ENCODE data around the gene GPC3.

The GPC3 gene

GRCh38 chrX:133586443-133586842, 399.0 kb downstream of the GPC3 start:
- H3K4me1 ChIP-seq (ENCODE audit: control insufficient read depth, insufficient read depth, low read length, unreplicated experiment) = no peaks in the 10 kb centered on the region
- H3K36me3 ChIP-seq (ENCODE audit: insufficient read depth, low read length) = no peaks in the 10 kb centered on the region
- no peak overlapping the region for H3K4me3 ChIP-seq (ENCODE audit: low read depth, low read length)
- no peak overlapping the region for H2AFZ ChIP-seq (ENCODE audit: low read length, unreplicated experiment)
- H3K79me2 ChIP-seq (ENCODE audit: control insufficient read depth, insufficient read depth, low read length, unreplicated experiment) = no peaks in the 10 kb centered on the region
- H3K27ac ChIP-seq (ENCODE audit: low read depth, low read length) = no peak overlapping the region
- no peaks in the 10 kb centered on the region for H3K27me3 ChIP-seq (ENCODE audit: insufficient read depth, low read length)

GRCh38 chrX:133583825-133584224, 401.6 kb downstream of the GPC3 start:
- Histone ChIP-seq H3K79me2 (ENCODE audit: control insufficient read depth, insufficient read depth, low read length, unreplicated experiment) (no peaks in the 10 kb centered on the region), H3K27me3 (ENCODE audit: insufficient read depth, low read length) (no peaks in the 10 kb centered on the region), H2AFZ (ENCODE audit: low read length, unreplicated experiment) (no peak overlapping the region), H3K4me1 (ENCODE audit: control insufficient read depth, insufficient read depth, low read length, unreplicated experiment) (no peaks in the 10 kb centered on the region), H3K4me3 (ENCODE audit: low read depth, low read length) (no peak overlapping the region), H3K27ac (ENCODE audit: low read depth, low read length) (no peak overlapping the region), H3K36me3 (ENCODE audit: insufficient read depth, low read length) (no peaks in the 10 kb centered on the region)

- Histone ChIP-seq H3K27me3 (ENCODE audit: insufficient read depth, low read length) (no peaks in the 10 kb centered on the region), H3K36me3 (ENCODE audit: insufficient read depth, low read length) (no peaks in the 10 kb centered on the region), H2AFZ (ENCODE audit: low read length, unreplicated experiment) (no peak overlapping the region), H3K79me2 (ENCODE audit: control insufficient read depth, insufficient read depth, low read length, unreplicated experiment) (no peaks in the 10 kb centered on the region), H3K27ac (ENCODE audit: low read depth, low read length) (no peak overlapping the region), H3K4me3 (ENCODE audit: low read depth, low read length) (no peak overlapping the region), H3K4me1 (ENCODE audit: control insufficient read depth, insufficient read depth, low read length, unreplicated experiment) (no peaks in the 10 kb centered on the region)
Measured at GRCh38 chrX:133580625-133581024, 404.8 kb downstream of the GPC3 start.

- Histone ChIP-seq H3K36me3 (ENCODE audit: insufficient read depth, low read length) (no peaks in the 10 kb centered on the region), H2AFZ (ENCODE audit: low read length, unreplicated experiment) (no peak overlapping the region), H3K4me1 (ENCODE audit: control insufficient read depth, insufficient read depth, low read length, unreplicated experiment) (no peaks in the 10 kb centered on the region), H3K4me3 (ENCODE audit: low read depth, low read length) (no peak overlapping the region), H3K27ac (ENCODE audit: low read depth, low read length) (no peak overlapping the region), H3K79me2 (ENCODE audit: control insufficient read depth, insufficient read depth, low read length, unreplicated experiment) (no peaks in the 10 kb centered on the region), H3K27me3 (ENCODE audit: insufficient read depth, low read length) (no peaks in the 10 kb centered on the region)
Measured at GRCh38 chrX:133579631-133580030, 405.8 kb downstream of the GPC3 start.

- Histone ChIP-seq H3K4me3 (ENCODE audit: low read depth, low read length) (no peak overlapping the region), H3K4me1 (ENCODE audit: control insufficient read depth, insufficient read depth, low read length, unreplicated experiment) (no peaks in the 10 kb centered on the region), H3K36me3 (ENCODE audit: insufficient read depth, low read length) (no peaks in the 10 kb centered on the region), H3K27ac (ENCODE audit: low read depth, low read length) (no peak overlapping the region), H3K27me3 (ENCODE audit: insufficient read depth, low read length) (no peaks in the 10 kb centered on the region), H2AFZ (ENCODE audit: low read length, unreplicated experiment) (no peak overlapping the region), H3K79me2 (ENCODE audit: control insufficient read depth, insufficient read depth, low read length, unreplicated experiment) (no peaks in the 10 kb centered on the region)
Measured at GRCh38 chrX:133576876-133577275, 408.5 kb downstream of the GPC3 start.

DNA sequence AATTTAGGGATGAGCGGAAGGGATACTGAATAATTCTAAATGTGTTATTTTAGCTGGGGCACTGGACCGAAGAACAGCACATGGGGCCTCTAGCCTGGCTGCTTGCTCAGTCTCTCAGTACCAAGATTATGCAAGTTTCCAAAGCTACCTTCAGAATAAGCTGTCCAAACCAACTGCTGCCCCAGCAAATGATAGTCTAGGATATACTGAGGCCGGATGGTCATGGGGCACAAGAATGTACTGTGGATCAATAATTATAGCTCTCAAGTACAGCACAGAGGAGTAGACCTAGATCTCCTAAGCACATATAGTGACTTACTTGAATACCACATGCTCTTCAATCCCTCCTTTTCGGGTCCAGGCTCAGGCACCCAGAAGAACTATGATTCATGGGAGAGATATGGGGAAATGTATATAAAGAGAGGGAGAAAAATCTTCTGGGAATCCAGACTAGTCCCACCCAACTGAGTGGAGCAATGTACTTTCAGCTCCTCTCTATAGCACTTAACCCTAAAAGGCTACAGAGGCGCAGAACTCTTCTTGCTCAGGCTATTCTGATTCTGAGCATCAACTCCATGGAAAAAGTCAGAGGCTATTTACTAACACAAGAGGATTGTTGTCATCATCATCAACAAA, 409.8 kb downstream of the GPC3 start:
- H3K4me3 ChIP-seq (ENCODE audit: low read depth, low read length) = no peak overlapping the region
- no peaks in the 10 kb centered on the region for H3K4me1 ChIP-seq (ENCODE audit: control insufficient read depth, insufficient read depth, low read length, unreplicated experiment)
- H3K36me3 ChIP-seq (ENCODE audit: insufficient read depth, low read length) = no peaks in the 10 kb centered on the region
- no peak overlapping the region for H2AFZ ChIP-seq (ENCODE audit: low read length, unreplicated experiment)
- H3K27me3 ChIP-seq (ENCODE audit: insufficient read depth, low read length) = no peaks in the 10 kb centered on the region
- no peaks in the 10 kb centered on the region for H3K79me2 ChIP-seq (ENCODE audit: control insufficient read depth, insufficient read depth, low read length, unreplicated experiment)
- H3K27ac ChIP-seq (ENCODE audit: low read depth, low read length) = no peak overlapping the region

GRCh38 chrX:133574716-133575115, 410.7 kb downstream of the GPC3 start:
- H3K27ac ChIP-seq (ENCODE audit: low read depth, low read length) = no peak overlapping the region
- H2AFZ ChIP-seq (ENCODE audit: low read length, unreplicated experiment) = no peak overlapping the region
- no peaks in the 10 kb centered on the region for H3K4me1 ChIP-seq (ENCODE audit: control insufficient read depth, insufficient read depth, low read length, unreplicated experiment)
- no peaks in the 10 kb centered on the region for H3K27me3 ChIP-seq (ENCODE audit: insufficient read depth, low read length)
- no peaks in the 10 kb centered on the region for H3K36me3 ChIP-seq (ENCODE audit: insufficient read depth, low read length)
- H3K79me2 ChIP-seq (ENCODE audit: control insufficient read depth, insufficient read depth, low read length, unreplicated experiment) = no peaks in the 10 kb centered on the region
- H3K4me3 ChIP-seq (ENCODE audit: low read depth, low read length) = no peak overlapping the region

DNA sequence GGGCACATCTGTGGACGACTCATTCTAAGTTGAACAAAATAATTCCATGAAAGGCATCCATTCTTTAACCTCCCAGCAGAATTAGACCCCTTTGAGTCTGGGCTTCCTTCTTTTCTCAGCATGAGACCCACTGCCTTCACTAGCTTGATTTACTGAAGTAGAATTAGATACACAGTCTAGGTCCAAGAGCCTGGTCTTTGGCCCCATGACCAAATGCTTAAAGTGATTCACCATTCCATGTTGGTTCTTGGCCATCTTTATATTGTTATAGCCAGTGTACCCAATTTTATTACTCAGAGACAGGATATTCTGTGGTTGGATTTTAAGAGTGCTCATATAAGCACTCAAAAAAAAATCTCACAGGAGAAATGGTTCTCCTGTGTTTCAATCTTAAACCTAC, 414.8 kb downstream of the GPC3 start:
- H3K36me3 ChIP-seq (ENCODE audit: insufficient read depth, low read length) = no peaks in the 10 kb centered on the region
- no peaks in the 10 kb centered on the region for H3K4me1 ChIP-seq (ENCODE audit: control insufficient read depth, insufficient read depth, low read length, unreplicated experiment)
- H3K27me3 ChIP-seq (ENCODE audit: insufficient read depth, low read length) = no peaks in the 10 kb centered on the region
- no peaks in the 10 kb centered on the region for H3K79me2 ChIP-seq (ENCODE audit: control insufficient read depth, insufficient read depth, low read length, unreplicated experiment)
- no peak overlapping the region for H3K27ac ChIP-seq (ENCODE audit: low read depth, low read length)
- no peak overlapping the region for H2AFZ ChIP-seq (ENCODE audit: low read length, unreplicated experiment)
- H3K4me3 ChIP-seq (ENCODE audit: low read depth, low read length) = no peak overlapping the region

DNA sequence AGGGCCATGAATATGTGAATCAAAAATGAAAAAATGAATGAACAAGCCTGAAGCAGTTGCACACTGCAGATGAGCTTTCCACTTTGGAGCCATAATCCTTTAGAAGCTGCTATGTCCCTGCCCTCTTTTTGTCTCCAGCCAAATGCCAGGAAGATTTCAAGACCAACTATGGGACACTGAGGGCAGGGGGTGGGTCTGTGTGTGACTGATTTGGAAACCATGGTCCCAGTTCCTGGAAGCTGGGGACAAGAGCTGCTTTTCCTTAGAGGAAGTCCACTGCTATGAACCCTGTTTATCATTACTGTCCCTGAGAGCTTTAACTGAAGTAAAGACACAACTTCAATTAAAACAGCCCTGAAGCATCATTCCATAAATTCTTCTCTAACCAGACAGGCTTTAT, 416.2 kb downstream of the GPC3 start:
- Histone ChIP-seq H3K27ac (ENCODE audit: low read depth, low read length) (no peak overlapping the region), H3K27me3 (ENCODE audit: insufficient read depth, low read length) (no peaks in the 10 kb centered on the region), H2AFZ (ENCODE audit: low read length, unreplicated experiment) (no peak overlapping the region), H3K4me1 (ENCODE audit: control insufficient read depth, insufficient read depth, low read length, unreplicated experiment) (no peaks in the 10 kb centered on the region), H3K36me3 (ENCODE audit: insufficient read depth, low read length) (no peaks in the 10 kb centered on the region), H3K4me3 (ENCODE audit: low read depth, low read length) (no peak overlapping the region), H3K79me2 (ENCODE audit: control insufficient read depth, insufficient read depth, low read length, unreplicated experiment) (no peaks in the 10 kb centered on the region)

DNA sequence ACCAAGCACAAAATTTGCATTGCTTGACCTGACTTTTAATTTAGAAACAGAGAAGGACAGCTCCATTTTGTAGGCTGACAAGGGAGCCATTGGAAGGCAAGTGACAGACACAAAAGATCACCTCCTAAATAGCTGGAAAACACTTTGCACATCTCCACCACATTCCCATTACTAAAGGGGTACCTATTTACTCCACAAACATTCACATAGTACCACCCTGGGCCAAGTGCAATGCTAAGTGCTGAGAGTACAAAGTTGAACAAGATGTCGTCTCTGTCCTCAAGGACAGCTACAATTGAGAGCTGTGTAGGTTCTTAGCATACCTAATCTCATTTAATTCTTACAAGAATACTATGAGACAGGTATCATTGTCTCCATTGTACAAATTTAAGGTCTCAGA, 417.3 kb downstream of the GPC3 start:
- H2AFZ ChIP-seq (ENCODE audit: low read length, unreplicated experiment) = no peak overlapping the region
- H3K4me3 ChIP-seq (ENCODE audit: low read depth, low read length) = no peak overlapping the region
- no peaks in the 10 kb centered on the region for H3K36me3 ChIP-seq (ENCODE audit: insufficient read depth, low read length)
- no peaks in the 10 kb centered on the region for H3K4me1 ChIP-seq (ENCODE audit: control insufficient read depth, insufficient read depth, low read length, unreplicated experiment)
- no peak overlapping the region for H3K27ac ChIP-seq (ENCODE audit: low read depth, low read length)
- H3K79me2 ChIP-seq (ENCODE audit: control insufficient read depth, insufficient read depth, low read length, unreplicated experiment) = no peaks in the 10 kb centered on the region
- no peaks in the 10 kb centered on the region for H3K27me3 ChIP-seq (ENCODE audit: insufficient read depth, low read length)

- no peaks in the 10 kb centered on the region for H3K79me2 ChIP-seq (ENCODE audit: control insufficient read depth, insufficient read depth, low read length, unreplicated experiment)
- H3K4me3 ChIP-seq (ENCODE audit: low read depth, low read length) = no peak overlapping the region
- no peaks in the 10 kb centered on the region for H3K36me3 ChIP-seq (ENCODE audit: insufficient read depth, low read length)
- H2AFZ ChIP-seq (ENCODE audit: low read length, unreplicated experiment) = no peak overlapping the region
- no peak overlapping the region for H3K27ac ChIP-seq (ENCODE audit: low read depth, low read length)
- no peaks in the 10 kb centered on the region for H3K27me3 ChIP-seq (ENCODE audit: insufficient read depth, low read length)
- H3K4me1 ChIP-seq (ENCODE audit: control insufficient read depth, insufficient read depth, low read length, unreplicated experiment) = no peaks in the 10 kb centered on the region
Measured at GRCh38 chrX:133566876-133567275, 418.5 kb downstream of the GPC3 start.

Data from ACC112 (cell line).